Measurements from ENCODE around the gene GRWD1. TPM values are rescaled to one million over a fixed set of nuclear protein-coding genes. Genes with fewer than 3 reads are reported as not detected.
A peak's percentile ranks its signal among the peaks of the same experiment; 100 is the strongest.
"Not testable (repeated sequence)": the region's sequence is repeated elsewhere in the genome, so short reads cannot be mapped to it uniquely, and the experiment has no call there.

Gene GRWD1
- total RNA-seq, 1 donor from 2014 or later: 16.9 TPM

GRCh38 chr19:48488478-48488877, 42.7 kb downstream of the GRWD1 start:
- ATAC-seq (ENCODE audit: poor library complexity); intact Hi-C loops (cut with DNase I); DNase-seq: not testable (repeated sequence)

GRCh38 chr19:48489608-48490216, 43.9 kb downstream of the GRWD1 start:
- intact Hi-C loops (cut with DNase I): loop anchor here (5.0 kb wide), 1 partner anchor 98 kb away; no protein-coding TSS in a partner anchor
- ATAC-seq (ENCODE audit: poor library complexity) (peak; percentile 33), DNase-seq (peak; percentile 87)

DNA sequence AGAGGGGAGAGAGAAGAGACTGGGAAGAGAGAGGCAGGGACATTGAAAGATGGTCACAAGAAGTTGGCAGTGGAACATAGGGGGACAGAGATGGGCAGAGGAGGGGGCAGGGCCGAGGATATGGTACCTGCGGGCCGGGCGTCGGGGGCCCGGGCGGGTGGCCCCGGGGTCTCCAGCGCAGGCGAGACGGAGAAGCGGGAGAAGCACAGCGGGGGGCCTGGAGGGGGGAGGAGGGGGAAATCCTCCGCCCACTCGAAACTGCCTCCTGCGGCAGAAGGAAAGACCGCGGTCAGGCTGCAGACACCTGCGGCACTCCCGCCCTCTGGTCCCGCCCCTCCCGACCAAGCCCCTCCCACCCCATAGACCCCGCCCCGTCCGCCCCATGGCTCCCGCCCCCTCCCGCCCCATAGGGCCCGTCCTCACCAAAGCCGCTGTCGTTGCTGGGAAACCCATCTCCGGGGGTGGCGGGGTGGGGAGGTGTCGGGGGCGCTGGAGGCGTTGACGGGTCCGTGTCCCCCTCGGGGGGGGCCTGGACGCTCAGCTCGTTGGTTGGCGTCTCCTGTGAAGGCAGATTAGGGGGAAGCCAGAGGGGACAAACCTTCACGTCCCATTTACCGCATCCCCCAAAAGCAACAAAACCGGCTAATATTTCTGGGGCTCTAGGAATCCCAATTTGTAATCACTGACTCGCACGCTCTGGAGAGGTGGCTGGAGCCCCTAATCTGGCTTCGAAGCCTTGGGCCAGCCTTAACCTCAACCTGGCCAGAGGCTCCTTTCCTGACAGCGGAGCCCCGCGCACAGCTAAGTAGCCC, 45.4 kb downstream of the GRWD1 start:
- DNase-seq: peak; percentile 56

GRCh38 chr19:48491793-48492123, 46.0 kb downstream of the GRWD1 start:
- ATAC-seq (ENCODE audit: poor library complexity) (no peak), DNase-seq (no peak)
- intact Hi-C loops (cut with DNase I): loop anchor here (5.0 kb wide), 1 partner anchor 96 kb away; no protein-coding TSS in a partner anchor

More for the DNA sequence above, 45.4 kb downstream of the GRWD1 start:
- ATAC-seq (ENCODE audit: poor library complexity): no peak
- intact Hi-C loops (cut with DNase I): loop anchor here (5.0 kb wide), 1 partner anchor 96 kb away; no protein-coding TSS in a partner anchor

DNA sequence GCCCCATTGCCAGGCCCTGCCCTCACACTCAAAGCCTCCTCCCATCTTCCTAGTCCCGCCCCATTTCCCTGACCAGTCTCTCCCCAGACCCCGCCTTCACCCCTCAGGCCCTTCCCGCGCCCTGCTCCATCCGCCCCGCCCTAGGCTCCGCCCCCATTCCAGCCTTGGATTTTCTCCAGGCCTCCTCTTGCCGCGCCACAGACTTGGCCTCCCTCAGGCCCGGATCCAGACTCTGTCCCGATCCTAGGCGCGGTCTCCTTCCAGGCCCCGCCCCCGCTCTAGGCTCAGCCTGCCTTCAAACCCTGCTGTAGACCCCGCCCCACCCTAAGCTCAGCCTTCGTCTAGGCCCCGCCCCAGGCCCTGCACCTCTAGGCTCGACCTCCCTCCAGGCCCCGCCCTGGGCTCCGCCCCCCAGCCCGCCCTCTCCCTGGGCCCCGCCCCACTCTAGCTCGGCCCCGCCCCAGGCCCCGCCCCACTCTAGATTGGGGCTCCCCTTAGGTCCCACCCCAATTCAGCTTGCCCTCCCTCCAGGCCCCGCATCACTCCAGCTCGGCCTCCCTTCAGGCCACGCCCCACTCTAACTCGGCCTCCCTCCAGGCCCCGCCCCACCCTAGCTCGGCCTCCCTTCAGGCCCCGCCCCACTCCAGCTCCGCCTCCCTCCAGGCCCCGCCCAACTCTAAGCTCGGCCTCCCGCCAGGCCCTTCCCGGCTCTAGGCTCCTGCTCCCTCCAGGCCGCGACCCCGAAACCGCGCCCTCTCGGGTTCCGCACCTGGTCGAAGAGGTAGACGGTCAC, 47.3 kb downstream of the GRWD1 start:
- peak; percentile 86 for ATAC-seq (ENCODE audit: poor library complexity)
- peak; percentile 95 for DNase-seq
- intact Hi-C loops (cut with DNase I): loop anchor here (5.0 kb wide), 1 partner anchor 94 kb away; no protein-coding TSS in a partner anchor

DNA sequence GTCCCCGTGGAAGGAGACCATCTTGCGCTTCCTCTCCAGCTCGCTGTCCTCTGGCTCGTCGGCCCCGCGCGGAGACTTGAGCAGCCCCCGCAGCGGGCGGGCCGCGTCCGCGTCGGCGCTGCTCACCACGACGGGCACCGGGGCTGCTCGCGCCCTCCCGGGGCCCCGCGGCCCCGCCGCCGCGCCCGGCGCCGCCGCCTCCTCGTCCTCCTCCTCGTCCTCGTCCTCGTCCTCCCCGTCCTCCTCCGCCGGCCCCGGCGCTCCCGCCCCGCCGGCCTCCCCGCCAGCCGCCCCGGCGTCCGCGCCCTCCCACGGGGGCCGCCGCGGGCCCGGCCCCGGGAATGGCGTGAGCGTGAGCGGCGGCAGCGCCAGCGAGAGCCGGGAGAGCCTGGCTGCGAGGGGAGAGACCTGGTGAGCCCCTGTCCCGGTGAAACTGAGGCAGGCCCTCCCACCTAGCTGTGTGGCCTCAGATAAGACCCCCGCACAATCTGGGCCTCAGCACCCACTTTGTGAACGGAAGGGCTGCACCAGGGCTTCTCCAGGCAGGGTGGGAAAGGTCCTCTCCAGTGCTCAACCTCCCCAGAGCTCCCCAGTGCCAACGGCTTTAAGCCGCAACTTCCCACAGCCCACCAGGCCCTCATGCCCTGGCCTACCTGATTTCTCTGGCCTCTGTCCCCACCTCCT, 48.1 kb downstream of the GRWD1 start:
- ATAC-seq (ENCODE audit: poor library complexity) (peak; percentile 10), DNase-seq (no peak)
- intact Hi-C loops (cut with DNase I): loop anchor here (5.0 kb wide), 1 partner anchor 93 kb away; no protein-coding TSS in a partner anchor

DNA sequence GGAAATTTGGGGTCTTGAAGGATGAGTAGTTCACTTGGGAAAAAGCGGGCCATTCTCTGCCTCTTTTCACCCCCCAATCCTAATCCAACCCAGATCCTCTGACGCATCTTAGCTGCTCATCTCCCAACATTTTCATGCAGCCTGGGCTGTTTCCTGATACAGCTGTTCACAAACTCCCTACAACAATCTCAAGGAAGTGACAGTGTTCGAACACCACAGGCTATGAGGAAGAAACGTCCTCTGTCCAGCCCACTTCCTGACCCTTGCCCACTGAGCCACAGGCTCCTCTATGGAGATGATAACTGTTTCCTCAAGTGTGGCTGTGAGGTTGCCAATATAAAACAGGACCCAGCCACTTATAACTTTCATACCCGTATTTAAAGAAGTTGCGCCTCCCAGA, 49.6 kb downstream of the GRWD1 start:
- intact Hi-C loops (cut with DNase I): no loop called here
- DNase-seq (no peak), ATAC-seq (ENCODE audit: poor library complexity) (no peak)

DNA sequence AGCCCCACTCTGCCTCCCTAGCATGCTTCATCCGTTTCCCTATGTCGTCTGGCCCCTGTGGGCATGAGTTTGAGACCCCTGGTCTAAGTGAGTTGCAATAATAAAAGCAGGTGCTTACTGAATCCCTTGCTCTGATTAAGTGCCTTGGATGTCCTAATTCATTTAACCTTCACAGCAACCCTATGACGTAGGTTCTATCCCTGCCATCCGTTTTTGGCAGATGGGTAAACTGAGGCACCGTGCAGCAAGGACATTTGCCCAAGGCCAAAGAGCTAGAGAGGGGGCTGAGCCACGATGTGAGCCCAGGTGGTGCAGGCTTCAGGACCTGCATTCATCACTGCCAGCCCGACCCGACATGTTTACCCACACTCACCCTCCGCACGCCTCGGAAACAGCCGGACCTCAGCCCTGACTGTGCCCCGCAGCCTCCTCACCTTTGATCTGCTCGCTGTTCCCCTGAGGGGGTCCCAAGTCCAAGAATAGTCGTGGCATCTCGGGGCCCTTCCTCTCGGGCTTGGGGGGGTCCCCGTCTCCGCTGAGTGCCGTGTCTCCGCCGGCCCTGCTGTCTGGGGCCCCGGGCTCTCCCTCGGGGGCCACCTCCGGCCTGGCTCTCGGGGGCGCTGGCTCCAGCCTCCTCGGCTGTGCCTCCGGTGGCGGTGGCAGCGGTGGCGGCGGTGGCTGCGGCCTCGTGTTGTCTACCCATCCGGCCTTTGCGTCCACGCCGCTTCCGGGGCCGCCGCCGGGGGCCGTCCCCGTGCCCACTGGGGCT, 51.4 kb downstream of the GRWD1 start:
- ATAC-seq (ENCODE audit: poor library complexity) (no peak), DNase-seq (no peak)
- intact Hi-C loops (cut with DNase I): no loop called here

DNA sequence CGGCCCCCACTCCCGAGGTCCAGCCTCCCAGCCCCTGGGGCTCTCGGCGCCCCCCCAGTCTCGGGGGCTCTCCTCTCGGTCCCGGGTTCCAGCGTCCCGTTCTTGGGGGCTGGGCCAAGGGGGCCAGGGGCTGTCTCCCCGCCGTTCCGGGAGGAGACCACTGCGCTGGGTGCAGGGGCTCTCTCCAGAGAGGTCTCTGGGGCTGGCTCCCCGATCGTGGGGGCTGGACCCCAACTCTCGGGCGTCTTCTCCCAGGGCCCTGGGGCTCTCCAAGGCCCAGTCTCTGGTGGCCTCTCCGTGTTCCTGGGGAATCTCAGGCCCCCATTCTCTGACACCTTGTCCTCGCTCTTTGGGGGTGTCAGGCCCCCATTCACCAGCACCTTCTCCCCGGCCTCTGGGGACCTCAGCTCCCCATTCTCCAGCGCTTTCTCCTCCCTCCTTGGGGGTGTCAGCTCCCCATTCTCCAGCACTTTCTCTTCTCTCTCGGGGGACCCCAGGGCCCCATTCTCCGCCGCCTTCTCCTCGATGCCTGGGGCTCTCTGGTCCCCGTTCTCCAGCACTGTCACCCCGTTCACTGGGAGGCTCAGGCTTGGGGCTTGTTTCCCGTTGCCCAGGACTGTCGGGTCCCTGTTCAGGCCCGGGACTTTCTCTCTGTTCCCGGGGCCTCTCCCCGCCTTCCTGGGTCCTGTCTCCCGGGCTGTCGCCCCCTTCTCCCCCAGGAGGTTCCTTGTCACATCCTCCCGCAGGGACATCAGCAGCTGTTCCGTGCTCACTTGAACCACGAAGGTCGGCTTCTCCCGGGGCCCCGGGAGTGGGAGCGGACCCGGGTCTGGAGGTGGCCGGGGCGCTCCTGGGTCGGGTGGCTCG, 52.2 kb downstream of the GRWD1 start:
- intact Hi-C loops (cut with DNase I): no loop called here
- no peak for DNase-seq
- ATAC-seq (ENCODE audit: poor library complexity): no peak

DNA sequence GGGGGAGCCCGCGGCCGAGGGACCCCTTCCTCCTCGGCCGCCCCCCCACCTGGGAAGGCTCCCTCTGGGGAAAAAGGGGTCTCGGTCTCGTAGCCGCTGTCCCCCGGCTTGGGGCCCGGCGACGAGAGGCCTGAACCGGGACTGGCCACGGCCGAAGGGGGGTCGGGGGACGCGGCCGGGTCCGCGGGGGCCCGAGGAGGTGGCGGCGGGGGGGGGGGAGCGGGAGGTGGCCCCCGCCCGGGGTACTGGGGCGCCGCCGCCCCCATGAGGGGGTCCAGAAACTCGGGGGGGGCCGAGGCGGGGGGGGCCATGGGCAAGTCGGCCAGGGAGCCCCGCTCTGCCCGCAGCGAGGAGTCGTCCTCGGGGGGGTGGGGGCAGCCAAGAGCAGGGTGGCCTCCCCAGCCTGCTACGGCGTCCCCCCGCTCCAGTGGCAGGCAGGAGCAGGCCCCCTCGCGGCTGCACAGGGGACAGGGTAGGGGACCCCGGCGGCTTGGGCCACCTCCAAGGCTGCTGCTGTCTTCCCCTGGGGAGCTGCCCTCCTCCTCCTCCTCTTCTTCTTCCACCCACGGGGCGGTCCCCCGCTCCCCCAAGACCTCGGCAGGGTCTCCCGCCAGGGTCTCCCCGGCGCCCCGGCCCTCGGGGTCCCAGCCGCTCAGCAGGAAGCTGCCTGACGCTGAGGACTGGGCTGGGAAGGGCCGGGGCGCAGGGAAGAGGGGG, 53.0 kb downstream of the GRWD1 start:
- ATAC-seq (ENCODE audit: poor library complexity) (no peak), DNase-seq (no peak)
- intact Hi-C loops (cut with DNase I): no loop called here

DNA sequence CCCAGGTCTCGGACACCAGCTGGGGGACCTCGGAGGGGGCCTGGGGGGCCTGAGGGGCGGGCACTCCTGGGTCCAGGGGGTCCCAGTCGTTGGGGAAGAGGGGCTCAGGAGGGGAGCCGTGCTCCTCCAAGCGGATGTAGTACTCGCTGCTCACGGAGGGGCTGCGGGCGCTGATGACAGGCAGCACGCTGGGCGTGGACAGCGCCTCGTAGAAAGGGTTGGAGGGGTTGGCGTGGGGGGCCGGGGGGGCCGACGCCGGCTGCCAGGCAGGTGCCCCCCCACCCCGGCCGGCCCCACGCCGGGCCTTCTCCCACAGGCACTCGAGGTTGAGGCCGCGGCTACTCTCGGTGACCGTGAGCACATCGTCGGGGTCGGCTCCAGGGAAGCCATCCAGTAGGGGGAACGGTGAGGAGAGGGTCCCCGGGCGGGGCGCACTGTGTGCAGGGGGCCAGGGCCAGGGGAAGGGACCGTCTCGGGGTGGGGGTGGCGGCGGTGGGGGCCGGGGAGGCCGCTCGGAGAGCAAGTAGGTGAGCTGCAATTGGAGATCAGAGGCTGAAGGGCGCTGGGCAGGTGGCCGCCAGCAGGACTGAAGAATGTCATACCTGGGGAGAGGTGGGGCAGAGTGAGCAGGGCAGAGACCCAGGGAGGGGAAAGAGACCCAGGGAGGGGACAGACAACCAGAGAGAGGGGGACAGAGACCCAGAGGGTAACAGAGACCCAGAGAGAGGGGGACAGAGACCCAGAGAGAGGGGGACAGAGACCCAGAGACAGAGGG, 53.7 kb downstream of the GRWD1 start:
- ATAC-seq (ENCODE audit: poor library complexity) (no peak), DNase-seq (no peak)
- intact Hi-C loops (cut with DNase I): no loop called here

GRCh38 chr19:48500830-48501493, 55.2 kb downstream of the GRWD1 start:
- no peak for DNase-seq
- ATAC-seq (ENCODE audit: poor library complexity): no peak
- intact Hi-C loops (cut with DNase I): no loop called here

GRCh38 chr19:48501494-48502349, 55.9 kb downstream of the GRWD1 start:
- ATAC-seq (ENCODE audit: poor library complexity) (peak; percentile 42), DNase-seq (no peak)
- intact Hi-C loops (cut with DNase I): no loop called here

DNA sequence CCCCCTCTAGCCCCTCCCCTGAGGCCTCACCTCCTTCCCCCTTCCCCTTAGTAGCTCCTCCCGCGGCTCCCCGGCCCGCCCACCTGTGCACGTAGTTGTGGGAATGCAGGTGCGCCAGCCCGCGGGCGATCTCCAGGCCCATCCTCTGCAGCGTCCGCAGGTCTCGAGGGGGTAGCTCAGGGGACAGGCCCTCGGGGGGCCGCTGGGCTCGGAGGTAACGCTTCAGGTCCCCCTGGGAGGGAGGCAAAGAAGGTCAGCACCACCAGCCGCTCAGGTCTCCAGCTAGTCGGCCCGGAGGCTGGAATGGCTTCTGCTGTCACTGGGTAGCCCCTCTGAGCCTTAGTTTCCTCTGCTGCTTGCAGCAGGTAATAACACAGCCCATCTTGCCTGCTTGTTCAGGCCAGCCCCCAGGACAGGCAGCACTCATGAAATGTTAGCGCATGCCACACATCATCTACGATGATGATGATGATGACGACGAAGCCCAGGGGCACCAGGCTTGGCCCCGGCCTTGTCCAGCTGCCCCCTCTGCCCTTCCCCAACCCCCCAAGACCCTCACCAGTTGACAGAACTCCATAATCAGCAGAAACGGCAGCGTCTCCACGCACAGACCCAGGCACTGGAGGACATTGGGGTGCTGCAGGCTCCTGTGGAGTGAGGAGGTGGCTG, 56.7 kb downstream of the GRWD1 start:
- no peak for ATAC-seq (ENCODE audit: poor library complexity)
- intact Hi-C loops (cut with DNase I): no loop called here
- no peak for DNase-seq

Measured in Right ventricle myocardium superior (tissue), 1 donor.